Mesenchymal stem cell (in vitro differentiated cells and primary cell): ENCODE data around the gene PADI4. TPM values are rescaled to one million over a fixed set of nuclear protein-coding genes. Genes with fewer than 3 reads are reported as not detected.

Source experiments
- small RNA-seq: library from polyadenylated mRNA; stranded (forward); fragments of <200 nt; extraction: miRNeasy Mini kit (QIAGEN cat#:217004); gene quantifications from one replicate; pipeline ENCODE3, GENCODE V24; 2013; ENCODE audit warnings: low read depth

PADI4 gene

Small RNAs within 50 kb of the gene (small RNA-seq; reads per million reads assigned to genes)
- gene MIR3972, result not detected
